HG02973 (cell line): ENCODE measurements around the gene MVK.

Experiments
- ATAC-seq: cut with Tn5 transposase; IDR thresholded peaks from one replicate; pipeline ENCODE4 v1.9.1; 2021; ENCODE audit warnings: moderate library complexity; ENCODE audit not compliant: unreplicated experiment

Gene MVK

GRCh38 chr12:109563291-109564284 lies 10.0 kb upstream of the MVK start:
- ATAC-seq = no peak

GRCh38 chr12:109566424-109566823 lies 7.2 kb upstream of the MVK start:
- no peak for ATAC-seq

- no peak for ATAC-seq
Measured at GRCh38 chr12:109567296-109567695, 6.3 kb upstream of the MVK start.

GRCh38 chr12:109567967-109568366 lies 5.6 kb upstream of the MVK start:
- ATAC-seq = no peak

DNA sequence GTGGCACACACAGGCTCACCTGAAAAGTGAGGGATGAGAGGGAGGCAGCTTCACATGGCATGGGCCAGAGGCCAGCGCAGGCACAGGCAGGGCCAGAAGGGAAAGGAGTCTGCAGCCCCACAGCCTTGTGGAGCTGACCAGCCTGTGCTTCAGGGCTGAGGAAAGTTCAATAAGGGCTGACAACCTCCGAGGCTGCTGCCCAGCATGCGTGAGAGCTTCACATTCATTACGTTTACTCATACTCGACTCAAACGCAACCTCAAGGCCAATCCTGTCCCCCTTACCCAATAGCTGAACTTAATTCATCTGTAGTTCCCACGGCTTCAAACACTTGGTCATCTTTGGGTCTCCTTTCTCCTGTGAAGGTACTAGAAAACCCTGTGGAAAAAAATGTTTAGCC lies 5.1 kb upstream of the MVK start:
- no peak for ATAC-seq

DNA sequence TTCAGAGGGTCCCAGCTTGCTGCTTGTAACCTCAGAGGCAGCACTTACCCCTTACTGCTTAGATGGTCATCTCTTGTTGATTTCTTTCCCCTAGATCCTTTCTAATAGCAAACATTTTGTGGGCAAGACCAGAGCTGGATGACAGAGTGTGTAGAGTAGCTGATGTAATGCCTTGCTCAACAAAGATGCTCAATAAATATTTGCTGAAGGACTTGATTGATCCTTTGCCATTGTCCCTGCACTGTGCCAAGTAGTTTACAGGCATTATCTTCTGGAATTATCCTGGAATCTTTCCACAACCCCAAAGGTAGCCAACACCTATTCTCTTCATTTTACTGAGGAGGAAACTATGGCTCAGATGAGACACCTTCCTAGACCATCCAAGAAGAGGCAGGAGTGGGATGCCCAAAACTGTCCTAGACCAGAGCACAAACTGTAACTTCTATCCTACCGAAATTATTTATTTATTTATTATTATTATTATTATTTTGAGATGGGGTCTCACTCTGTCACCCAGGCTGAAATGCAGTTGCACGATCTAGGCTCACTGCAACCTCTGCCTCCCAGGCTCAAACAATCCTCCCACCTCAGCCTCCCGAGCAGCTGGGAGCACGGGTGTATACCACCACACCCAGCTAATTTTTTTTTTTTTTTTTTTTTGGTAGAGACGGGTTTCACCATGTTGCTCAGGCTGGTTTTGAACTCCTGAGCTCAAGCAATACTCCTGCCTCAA lies 1.7 kb upstream of the MVK start:
- no peak for ATAC-seq

DNA sequence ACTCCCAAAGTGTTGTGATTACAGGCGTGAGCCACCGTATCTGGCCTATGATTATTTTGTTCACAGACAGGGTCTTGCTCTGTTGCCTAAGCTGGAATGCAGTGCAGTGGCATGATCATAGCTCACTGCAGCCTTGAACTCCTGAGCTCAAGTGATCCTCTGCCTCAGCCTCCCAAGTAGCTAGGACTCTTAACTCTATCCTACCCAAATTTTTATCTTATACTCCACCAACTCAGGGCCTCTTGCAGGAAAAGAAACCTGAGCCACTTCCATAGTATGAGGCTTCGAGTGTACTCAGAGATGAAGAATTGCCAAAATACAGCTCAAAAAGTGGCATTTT lies 1.1 kb upstream of the MVK start:
- no peak for ATAC-seq

- no peak for ATAC-seq
Measured at GRCh38 chr12:109573914-109574244, 285 bp downstream of the MVK start.

GRCh38 chr12:109575683-109576082 lies 2.1 kb downstream of the MVK start:
- no peak for ATAC-seq

GRCh38 chr12:109577311-109577710 lies 3.7 kb downstream of the MVK start:
- no peak for ATAC-seq

DNA sequence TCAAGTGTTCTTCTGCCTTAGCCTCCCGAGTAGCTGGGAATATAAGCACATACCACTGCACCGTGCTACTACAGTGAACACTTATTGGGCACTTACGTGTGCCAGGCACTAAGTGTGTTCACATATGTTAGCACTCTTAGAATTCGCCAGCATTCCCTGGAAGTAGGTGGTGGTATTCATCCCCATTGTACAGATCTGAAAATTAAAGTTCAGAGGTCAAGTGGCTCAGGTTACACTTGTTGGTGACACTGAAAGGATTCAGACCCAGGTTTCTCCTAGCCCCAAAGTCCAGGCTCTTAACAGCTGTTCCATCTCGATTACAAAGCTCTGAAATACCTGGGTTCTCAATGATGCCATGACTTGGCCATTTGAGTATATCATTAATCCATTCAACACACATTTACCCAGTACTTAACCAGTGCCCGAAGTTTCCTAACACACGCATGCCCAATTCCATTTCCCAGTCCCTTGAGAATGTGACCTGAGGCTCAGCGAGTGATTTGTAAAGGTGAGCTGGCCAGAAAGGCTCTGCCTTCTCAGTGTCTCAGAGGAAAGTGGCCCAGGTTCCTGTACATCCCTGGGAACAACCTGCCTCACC lies 4.8 kb downstream of the MVK start:
- ATAC-seq = no peak

DNA sequence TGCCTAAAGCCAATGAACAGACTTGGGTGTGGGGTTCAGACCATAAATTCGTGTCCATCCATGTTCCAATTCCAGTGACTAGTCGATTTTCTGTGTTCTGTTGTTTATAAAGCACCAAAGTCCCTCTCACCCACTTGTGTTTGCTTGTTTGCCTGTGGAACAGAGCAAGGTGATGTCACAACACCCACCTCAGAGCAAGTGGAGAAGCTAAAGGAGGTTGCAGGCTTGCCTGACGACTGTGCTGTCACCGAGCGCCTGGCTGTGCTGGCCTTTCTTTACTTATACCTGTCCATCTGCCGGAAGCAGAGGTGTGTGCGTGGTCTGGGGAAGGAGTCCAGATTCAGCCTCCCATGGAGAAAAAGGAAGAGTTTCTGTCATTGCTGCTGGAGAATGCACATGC lies 6.0 kb downstream of the MVK start:
- no peak for ATAC-seq

GRCh38 chr12:109580272-109580671 lies 6.7 kb downstream of the MVK start:
- ATAC-seq = no peak

DNA sequence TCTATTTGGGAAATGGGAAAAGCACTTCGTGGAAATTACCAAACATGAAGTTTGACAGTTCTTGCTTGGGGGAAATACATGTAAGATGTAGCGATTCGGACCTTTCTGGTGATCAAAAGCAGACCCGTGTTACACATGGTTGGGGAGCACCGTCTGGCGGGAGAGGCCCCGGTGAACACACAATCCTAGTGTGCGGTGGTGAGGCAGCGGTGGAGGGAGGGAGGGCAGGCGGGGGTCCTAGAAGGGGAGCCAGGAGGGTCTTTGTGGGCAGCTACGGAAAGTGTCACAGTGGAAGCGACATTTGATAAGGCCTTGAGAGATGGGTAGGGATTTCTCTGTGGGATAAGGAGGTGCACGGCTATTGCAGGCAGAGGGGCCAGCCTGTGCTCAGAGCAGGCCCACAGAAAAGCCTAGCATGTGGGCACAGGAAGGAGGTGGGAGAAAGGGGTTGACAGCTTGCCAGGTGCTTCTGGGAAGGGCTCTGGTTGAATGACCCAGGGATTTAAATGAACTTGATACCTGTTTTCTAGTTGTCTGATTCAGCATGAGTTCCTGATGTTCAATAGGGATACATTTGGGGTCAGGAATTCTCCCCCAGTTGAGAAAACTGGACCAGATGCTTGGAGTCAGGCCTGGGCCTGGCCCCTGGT lies 7.2 kb downstream of the MVK start:
- ATAC-seq = no peak

DNA sequence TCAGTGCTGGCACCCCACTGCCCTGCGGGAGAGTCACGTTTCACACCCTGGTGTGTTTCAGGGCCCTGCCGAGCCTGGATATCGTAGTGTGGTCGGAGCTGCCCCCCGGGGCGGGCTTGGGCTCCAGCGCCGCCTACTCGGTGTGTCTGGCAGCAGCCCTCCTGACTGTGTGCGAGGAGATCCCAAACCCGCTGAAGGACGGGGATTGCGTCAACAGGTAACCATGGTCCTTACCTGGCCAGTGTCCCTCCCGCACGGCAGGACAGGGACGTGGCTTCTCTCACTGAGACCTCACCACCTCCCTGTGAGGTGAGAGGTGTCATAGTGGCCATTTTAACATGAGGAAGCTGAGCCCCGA lies 7.7 kb downstream of the MVK start:
- ATAC-seq = no peak

- ATAC-seq = no peak
Measured at GRCh38 chr12:109581856-109582255, 8.3 kb downstream of the MVK start.

DNA sequence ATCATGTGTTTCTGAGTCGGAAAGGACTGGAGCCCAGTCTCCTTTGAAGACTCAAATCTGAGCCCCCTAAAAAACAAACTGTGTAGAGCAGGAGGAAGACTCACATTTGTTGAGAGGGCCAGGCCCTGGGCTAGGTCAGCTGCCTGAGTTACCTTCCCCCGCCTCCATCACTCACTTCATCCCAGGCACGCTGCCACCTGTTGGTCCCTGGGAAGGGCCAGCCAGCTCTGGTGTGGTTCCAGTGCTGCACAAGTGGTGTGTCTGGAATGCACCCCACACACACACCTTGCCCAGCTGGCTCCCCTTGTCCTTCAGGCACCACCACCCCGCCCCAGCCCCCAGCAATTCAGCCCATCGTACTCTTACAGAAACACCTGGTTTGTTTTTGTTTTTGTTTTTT lies 9.0 kb downstream of the MVK start:
- no peak for ATAC-seq

DNA sequence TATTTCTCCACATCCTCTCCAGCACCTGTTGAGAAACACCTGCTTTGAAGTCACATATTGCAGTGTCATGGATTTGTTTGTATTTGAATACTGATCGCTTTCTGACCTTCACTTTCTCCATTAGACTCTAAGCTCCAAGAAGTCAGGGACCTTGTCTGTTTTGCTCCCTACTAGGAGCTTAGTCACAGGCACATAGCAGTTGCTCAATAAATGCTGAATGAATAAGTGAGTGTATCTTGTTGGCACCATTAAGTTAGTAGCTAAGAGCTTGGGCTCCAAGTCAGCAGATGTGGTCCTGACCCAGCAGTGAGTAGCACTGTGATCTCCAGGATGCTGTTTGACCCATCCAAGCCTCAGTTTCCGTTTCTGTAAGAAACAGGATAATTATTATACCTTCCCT lies 10.1 kb downstream of the MVK start:
- no peak for ATAC-seq

GRCh38 chr12:109586385-109587296 lies 13.0 kb downstream of the MVK start:
- no peak for ATAC-seq

DNA sequence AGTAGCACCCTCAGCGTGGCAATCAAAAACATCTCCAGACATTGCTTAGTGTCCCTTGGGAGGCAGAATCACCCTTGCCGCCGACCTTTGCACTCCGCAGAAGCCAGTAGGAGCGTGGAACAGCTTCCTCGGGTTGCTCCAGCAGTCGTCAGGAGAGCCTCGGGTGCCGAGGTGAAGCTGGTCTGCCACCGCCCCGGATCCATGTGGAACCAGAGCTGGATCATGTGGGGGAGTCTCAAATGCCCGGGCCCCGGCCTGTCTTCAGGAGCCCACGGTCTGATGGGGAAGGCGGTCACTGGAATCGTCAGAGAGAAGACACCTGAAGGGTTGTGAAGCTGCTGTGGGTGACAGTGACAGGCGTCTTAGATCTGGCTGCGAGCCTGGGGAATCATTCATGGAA lies 14.3 kb downstream of the MVK start:
- ATAC-seq = no peak
